Measurements from ENCODE around the gene CLCA1. TPM values are rescaled to one million over a fixed set of nuclear protein-coding genes. Genes with fewer than 3 reads are reported as not detected.
A peak's percentile ranks its signal among the peaks of the same experiment; 100 is the strongest.

CLCA1 gene
- total RNA-seq, 1 experiment from 2014 or later = not detected

- no peak for DNase-seq (ENCODE audit: low read depth)
Measured at GRCh38 chr1:86461482-86461881, 7.2 kb upstream of the CLCA1 start.

DNA sequence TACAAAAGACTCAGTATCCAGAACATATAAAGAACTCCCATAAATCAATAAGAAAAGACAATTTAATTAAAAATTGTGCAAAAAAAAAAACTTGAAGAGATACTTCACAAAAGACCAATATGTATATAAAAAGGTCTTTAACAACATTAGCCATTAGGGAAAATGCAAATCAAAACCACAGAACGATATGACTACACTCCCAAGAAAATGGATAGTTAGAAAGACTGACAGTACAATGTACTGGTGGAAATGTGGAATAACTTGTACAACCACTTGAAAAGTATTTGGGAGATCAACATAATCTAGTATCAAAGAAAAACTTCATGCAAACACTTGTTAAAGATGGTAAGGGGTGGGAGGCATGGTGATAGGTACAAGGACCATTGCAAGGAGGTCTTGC, 3.9 kb upstream of the CLCA1 start:
- DNase-seq (ENCODE audit: low read depth) = no peak

DNA sequence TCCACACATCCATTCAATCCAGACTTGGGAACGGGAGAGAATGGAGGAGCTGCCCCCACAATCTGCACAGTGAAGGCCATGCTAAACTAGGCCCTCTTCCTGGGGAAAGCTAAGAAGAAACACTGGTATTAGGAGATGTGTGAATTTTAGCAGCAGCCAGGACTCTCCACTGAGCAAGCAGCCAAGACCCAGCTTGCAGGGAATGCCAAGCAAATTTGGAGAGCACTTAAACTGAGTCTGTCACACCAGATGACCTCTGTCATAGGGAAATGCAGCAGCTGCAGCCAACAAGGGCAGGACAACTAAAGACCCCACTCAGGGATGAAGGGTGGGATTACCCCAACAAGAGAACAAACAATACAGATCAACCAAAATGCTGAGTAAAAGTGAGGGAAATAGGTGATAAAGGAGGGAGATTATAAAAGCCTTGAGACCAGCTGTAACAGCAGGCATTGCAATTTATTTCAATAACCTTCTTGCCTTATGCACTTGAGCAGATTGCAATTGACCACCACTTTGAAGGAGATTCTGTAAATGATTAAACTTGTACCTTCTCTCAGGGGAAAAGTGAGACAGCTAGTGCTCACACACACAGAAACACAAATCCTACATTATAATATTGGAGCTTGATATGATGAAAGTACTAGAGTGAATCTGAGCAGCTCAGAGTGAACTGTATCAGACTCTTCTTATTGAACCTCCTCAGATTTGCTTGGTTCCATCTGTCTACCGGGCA, 2.5 kb upstream of the CLCA1 start:
- DNase-seq (ENCODE audit: low read depth) = no peak

DNA sequence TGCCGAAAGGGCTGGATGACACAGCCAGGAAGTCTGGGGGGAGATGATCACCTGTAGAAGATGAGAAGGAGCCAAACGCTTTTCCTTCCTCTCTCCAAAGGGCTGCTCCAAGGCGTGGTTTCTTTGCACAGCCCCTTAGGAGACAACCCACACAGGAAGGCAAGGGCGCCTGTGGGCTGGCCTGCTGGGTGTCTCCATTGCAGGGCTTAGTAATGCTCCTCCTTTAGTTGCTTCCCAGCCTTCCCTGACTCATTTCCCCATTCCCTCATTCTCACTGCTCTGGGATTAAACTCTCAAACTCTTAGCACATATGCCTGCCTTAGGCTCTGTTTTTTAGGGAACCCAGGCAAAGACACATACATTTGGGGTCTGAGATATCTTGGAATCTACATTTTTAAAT, 1.7 kb upstream of the CLCA1 start:
- peak; percentile 26 for DNase-seq (ENCODE audit: low read depth)

- DNase-seq (ENCODE audit: low read depth) = no peak
Measured at GRCh38 chr1:86470859-86471258, 2.1 kb downstream of the CLCA1 start.

DNA sequence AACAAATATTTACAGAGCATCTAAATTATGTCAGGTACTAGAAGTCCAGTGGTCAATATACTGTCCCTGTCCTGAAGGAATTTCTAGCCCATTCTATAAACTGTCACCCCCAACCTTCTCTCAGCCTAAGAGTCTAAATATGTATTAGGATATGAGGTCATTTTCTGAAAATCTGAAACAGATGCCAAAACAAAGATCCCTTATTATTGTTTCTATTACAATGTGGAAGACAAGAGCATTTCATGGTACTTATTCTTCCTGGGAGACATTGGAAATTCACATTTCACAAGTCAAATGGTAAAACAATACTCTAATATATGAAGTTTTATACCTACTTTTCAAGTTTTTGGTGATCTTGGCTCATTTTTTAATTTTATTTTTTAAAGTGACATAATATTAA, 2.6 kb downstream of the CLCA1 start:
- DNase-seq (ENCODE audit: low read depth) = no peak

- no peak for DNase-seq (ENCODE audit: low read depth)
Measured at GRCh38 chr1:86472152-86472551, 3.4 kb downstream of the CLCA1 start.

DNA sequence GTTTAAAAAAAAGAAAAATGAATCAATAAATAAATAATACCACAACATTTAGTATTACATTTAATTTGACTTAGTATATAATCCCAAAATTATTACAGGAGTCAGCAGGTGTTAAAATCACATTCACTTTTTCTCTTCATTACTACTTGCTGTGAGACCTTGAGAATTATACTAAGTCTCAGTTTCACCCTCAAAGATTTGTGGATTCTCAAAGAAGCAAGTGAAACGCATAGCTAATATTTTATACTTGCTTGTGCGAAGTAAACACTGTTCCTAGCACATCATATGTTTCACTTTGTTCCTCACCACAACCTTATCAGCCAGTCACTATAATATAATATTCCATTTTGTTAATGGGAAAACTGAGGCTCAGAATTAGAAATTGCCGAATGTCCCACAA, 4.0 kb downstream of the CLCA1 start:
- DNase-seq (ENCODE audit: low read depth) = no peak

DNA sequence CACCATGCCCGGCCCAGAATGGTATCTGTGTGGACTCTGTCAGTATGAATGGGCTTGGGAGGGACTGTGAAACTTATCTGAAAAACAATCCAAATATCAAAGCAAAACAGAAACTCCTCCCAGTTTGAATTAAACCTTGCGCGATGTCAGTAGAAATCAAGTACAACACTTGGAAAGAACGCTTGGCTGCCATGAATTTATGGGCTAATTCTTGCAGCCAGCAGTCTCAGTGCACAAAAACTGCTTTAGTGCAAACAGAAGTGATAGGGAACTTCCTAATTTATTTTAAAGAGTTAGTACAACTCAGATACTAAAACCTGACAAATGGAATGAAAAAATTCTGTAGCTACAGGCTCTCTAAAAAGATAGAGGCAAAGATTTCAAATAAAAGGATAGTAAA, 8.5 kb downstream of the CLCA1 start:
- DNase-seq (ENCODE audit: low read depth) = no peak

GRCh38 chr1:86477682-86478081, 9.0 kb downstream of the CLCA1 start:
- no peak for DNase-seq (ENCODE audit: low read depth)

- no peak for DNase-seq (ENCODE audit: low read depth)
Measured at GRCh38 chr1:86478416-86479156, 9.9 kb downstream of the CLCA1 start.

DNA sequence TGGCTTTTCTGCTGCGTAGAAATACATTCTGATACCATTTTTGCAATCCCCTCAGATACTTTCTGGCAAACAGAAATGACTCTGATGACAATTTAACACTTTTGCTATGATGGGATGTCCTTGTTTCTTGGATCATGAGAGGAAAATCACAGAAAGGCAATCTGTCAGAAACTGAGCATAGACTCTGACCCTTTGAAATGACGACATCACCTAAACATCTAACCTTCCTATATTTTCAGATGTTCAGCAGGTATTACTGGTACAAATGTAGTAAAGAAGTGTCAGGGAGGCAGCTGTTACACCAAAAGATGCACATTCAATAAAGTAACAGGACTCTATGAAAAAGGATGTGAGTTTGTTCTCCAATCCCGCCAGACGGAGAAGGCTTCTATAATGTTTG, 13.2 kb downstream of the CLCA1 start:
- DNase-seq (ENCODE audit: low read depth) = no peak

DNA sequence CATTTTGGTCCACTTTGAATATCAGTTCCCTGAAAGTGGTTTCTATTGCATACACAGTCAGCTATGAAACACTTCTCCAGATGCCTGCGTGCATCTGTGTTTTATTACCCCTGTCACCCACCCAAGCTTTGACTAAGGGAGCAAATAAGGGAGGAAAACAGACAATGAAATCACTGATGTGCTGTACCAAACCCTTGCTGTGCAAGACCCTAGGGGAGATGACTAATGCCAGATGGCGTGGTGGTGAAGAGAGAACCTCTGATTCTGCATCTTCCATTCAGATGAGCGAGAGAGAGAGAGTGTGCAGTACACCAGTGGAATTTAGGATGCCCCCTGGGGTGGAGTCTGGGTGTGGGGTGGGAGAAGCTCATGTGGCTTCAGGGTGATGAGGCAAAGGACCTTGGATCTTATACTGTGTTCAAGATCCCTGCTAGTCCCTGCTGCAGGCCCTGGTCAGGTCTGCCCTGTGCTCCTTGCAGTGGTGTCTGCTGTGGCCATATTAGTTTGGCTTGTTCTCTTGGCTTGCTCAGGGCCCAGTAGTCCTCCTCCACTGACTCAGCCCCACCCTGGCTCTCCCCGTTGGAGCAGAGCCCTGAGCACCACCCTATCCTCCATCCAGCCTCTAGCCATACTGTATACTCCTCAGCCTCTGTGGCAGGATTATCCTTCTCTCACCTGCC, 18.5 kb downstream of the CLCA1 start:
- peak; percentile 99 for DNase-seq (ENCODE audit: low read depth)

- DNase-seq (ENCODE audit: low read depth) = no peak
Measured at GRCh38 chr1:86487811-86488141, 19.0 kb downstream of the CLCA1 start.

DNA sequence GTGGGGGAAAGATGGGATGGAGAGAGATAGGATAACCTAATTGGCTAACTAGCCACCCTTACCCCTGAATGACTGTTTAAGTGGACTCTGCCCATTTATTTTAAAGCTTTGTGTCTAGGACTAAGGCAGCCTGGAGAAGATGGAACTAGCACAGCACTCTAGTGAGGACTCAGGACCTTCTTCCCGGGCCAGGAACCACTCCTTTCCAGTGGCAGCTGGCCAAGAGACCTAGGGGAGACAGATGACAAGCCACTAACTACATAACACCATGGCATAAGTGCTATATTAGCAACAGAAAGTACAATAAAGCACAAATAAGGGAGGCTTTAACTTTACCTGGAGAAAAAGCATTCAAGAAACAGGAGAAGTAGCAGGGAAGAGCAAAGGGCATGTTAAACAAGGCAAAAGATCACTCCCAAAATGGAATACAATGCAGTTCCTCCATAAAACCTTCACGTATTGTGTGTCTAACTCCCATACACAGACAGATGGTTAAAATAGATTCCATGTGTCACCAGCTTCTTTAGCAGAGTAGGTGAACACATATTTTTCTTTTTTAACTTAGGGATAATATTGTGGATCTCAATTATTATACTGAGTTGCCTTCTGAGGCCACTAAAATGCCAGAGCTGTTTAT, 20.6 kb downstream of the CLCA1 start:
- DNase-seq (ENCODE audit: low read depth) = no peak

- no peak for DNase-seq (ENCODE audit: low read depth)
Measured at GRCh38 chr1:86491171-86491950, 22.6 kb downstream of the CLCA1 start.

- DNase-seq (ENCODE audit: low read depth) = no peak
Measured at GRCh38 chr1:86498281-86498680, 29.6 kb downstream of the CLCA1 start.

DNA sequence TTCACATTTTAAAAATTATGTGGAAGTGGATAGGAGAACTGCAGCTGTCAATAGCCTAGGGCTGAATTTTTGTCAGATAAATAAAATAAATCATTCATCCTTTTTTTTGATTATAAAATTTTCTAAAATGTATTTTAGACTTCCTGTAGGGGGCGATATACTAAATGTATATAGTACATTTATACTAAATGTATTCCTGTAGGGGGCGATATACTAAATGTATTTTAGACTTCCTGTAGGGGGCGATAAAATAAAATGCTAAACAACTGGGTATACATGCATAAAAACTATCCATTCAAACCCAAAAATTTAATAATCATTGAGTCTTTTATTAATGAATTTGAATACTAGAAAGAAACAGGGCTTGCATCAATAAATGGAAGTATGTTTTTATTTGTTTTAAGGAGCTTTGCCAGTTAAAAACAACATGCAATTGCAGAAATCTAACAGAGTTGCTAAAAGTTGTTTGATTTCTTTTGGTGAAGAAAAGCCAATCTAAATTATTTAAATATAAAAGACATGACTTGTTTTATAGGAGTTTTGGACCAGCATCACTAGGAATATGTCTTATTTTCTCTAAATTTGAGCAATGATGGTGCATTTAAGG, 31.4 kb downstream of the CLCA1 start:
- peak; percentile 46 for DNase-seq (ENCODE audit: low read depth)

DNA sequence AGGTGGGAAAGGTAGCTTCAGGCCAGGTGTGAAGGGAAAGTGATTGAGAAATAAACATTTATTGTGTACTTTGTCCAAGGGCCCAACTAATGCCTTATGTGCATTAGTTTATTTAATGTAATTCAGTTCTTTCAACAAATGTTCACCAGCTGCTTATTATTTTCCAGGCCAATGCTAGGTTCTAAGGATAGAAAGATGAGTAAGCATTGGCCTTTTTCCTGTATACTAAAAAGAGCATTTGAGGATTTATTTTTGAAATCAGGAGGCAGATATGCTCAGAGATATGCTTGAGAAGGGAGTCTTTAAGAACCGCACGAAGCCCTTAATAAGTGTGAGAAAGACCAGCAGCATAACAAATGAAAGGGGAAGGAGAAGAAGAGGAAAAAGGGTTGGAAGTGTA, 32.0 kb downstream of the CLCA1 start:
- DNase-seq (ENCODE audit: low read depth) = peak; percentile 26

GRCh38 chr1:86502125-86502646, 33.5 kb downstream of the CLCA1 start:
- DNase-seq (ENCODE audit: low read depth) = peak; percentile 57

Measured in RPMI7951 (cell line).